OCI-LY1 (cell line): ENCODE measurements around the gene ABHD16A.

ENCODE experiments used
- H2AFZ ChIP-seq: fragments of 200-600 bp; sonication (generic), shearing (Covaris generic); 2 replicates; pipeline ENCODE4 v1.6.0; 2014; ENCODE audit warnings: antibody characterized with exemption, mild to moderate bottlenecking, low read length
- H3F3A ChIP-seq: fragments of 200-600 bp; sonication (generic), shearing (Covaris generic); 2 replicates; pipeline ENCODE4 v1.6.0; 2014; ENCODE audit warnings: mild to moderate bottlenecking, antibody characterized with exemption, low read length, moderate library complexity; ENCODE audit not compliant: insufficient read depth
- H3K27ac ChIP-seq: fragments of 200-600 bp; sonication (generic); 2 replicates; pipeline ENCODE4 v1.5.1; 2014; ENCODE audit warnings: low read length, mixed run types, mild to moderate bottlenecking, low read depth; ENCODE audit not compliant: poor library complexity, severe bottlenecking
- H3K27me3 ChIP-seq: fragments of 200-600 bp; sonication (generic); 2 replicates; pipeline ENCODE4 v1.6.0; 2014; ENCODE audit warnings: antibody characterized with exemption, mild to moderate bottlenecking, low read length, moderate library complexity; ENCODE audit not compliant: insufficient read depth
- H3K36me3 ChIP-seq: fragments of 200-600 bp; sonication (generic); 2 replicates; pipeline ENCODE4 v1.6.1; 2014; ENCODE audit warnings: mild to moderate bottlenecking, antibody characterized with exemption, low read length, moderate library complexity, mixed read lengths; ENCODE audit not compliant: insufficient read depth
- H3K4me1 ChIP-seq: fragments of 200-600 bp; sonication (generic); 2 replicates; pipeline ENCODE4 v1.5.1; 2014; ENCODE audit warnings: mild to moderate bottlenecking, low read length, moderate library complexity; ENCODE audit not compliant: insufficient read depth, severe bottlenecking
- H3K4me2 ChIP-seq: fragments of 200-600 bp; sonication (generic), shearing (Covaris generic); 2 replicates; pipeline ENCODE4 v1.6.1; 2014; ENCODE audit warnings: low read length
- H3K4me3 ChIP-seq: fragments of 200-600 bp; sonication (generic); 2 replicates; pipeline ENCODE4 v1.5.1; 2014; ENCODE audit warnings: low read length, low read depth, mild to moderate bottlenecking, mixed read lengths; ENCODE audit not compliant: poor library complexity, severe bottlenecking
- H3K79me2 ChIP-seq: fragments of 200-600 bp; shearing (Covaris generic); 2 replicates; pipeline ENCODE4 v1.6.1; 2016; ENCODE audit warnings: mixed run types, low read length, mixed read lengths; ENCODE audit not compliant: insufficient read depth
- H3K9ac ChIP-seq: fragments of 200-600 bp; sonication (generic), shearing (Covaris generic); 2 replicates; pipeline ENCODE4 v1.6.1; 2014; ENCODE audit warnings: mild to moderate bottlenecking, low read length, mixed read lengths
- H3K9me2 ChIP-seq: fragments of 200-600 bp; sonication (generic), shearing (Covaris generic); 2 replicates; pipeline ENCODE4 v1.6.1; 2014; ENCODE audit warnings: low read depth, mild to moderate bottlenecking, low read length, mixed read lengths
- H3K9me3 ChIP-seq: fragments of 200-600 bp; shearing (Covaris generic); 2 replicates; pipeline ENCODE4 v1.6.1; 2014; ENCODE audit warnings: low read length, mixed read lengths
- H4K20me1 ChIP-seq: fragments of 200-600 bp; sonication (generic), shearing (Covaris generic); 2 replicates; pipeline ENCODE4 v1.6.0; 2016; ENCODE audit warnings: mild to moderate bottlenecking, low read length; ENCODE audit not compliant: insufficient read depth
- EZH2 ChIP-seq: fragments of 200-600 bp; sonication (generic), shearing (Covaris generic); IDR thresholded peaks from 2 replicates; pipeline ENCODE4 v1.8.0; 2017; ENCODE audit warnings: borderline replicate concordance, mixed run types, mild to moderate bottlenecking, antibody characterized with exemption, low read length, moderate library complexity, mixed read lengths
- TF ChIP-seq, protein P1 (sequence below): fragments of 200-600 bp; sonication (generic), shearing (Covaris generic); IDR thresholded peaks from 2 replicates; pipeline ENCODE4 v1.5.1; 2017; ENCODE audit warnings: mild to moderate bottlenecking, antibody characterized with exemption, low read length, moderate library complexity, mixed read lengths

ABHD16A gene

DNA sequence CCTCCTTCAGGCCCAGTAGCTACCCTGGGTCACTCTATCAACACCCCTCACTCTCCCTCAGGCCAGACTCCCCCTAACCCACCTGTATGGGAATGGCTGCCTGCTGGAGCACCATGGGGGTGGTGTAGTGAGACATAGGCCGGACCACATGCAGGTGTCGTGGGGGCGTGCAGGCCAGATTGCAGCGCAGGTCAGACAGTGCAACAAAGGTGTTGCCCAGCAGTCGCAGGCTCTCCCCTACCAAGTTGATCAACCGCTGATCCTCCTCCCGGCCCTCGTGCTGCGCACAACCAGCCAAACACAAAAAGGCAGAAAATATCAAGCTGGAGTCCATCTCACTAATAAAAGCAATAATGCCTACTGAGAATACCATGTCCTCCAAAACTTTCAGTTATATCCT, 57.8 kb downstream of the ABHD16A start:
- no peaks in the 10 kb centered on the region for H3F3A ChIP-seq
- H3K4me1 ChIP-seq, result no peaks in the 10 kb centered on the region
- H4K20me1 ChIP-seq, result no peaks in the 10 kb centered on the region
- TF ChIP-seq EZH2, result no peak
- TF ChIP-seq, protein P1, sequence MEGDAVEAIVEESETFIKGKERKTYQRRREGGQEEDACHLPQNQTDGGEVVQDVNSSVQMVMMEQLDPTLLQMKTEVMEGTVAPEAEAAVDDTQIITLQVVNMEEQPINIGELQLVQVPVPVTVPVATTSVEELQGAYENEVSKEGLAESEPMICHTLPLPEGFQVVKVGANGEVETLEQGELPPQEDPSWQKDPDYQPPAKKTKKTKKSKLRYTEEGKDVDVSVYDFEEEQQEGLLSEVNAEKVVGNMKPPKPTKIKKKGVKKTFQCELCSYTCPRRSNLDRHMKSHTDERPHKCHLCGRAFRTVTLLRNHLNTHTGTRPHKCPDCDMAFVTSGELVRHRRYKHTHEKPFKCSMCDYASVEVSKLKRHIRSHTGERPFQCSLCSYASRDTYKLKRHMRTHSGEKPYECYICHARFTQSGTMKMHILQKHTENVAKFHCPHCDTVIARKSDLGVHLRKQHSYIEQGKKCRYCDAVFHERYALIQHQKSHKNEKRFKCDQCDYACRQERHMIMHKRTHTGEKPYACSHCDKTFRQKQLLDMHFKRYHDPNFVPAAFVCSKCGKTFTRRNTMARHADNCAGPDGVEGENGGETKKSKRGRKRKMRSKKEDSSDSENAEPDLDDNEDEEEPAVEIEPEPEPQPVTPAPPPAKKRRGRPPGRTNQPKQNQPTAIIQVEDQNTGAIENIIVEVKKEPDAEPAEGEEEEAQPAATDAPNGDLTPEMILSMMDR, result no peak
- H3K79me2 ChIP-seq, result no peaks in the 10 kb centered on the region
- no peak overlapping the region for H3K4me3 ChIP-seq
- H3K27ac ChIP-seq, result no peak overlapping the region
- no peak overlapping the region for H3K9ac ChIP-seq
- H3K36me3 ChIP-seq, result peaks cover 84% of the 10 kb centered on the region
- H2AFZ ChIP-seq, result no peak overlapping the region
- no peak overlapping the region for H3K4me2 ChIP-seq
- H3K9me2 ChIP-seq, result no peaks in the 10 kb centered on the region
- H3K9me3 ChIP-seq, result no peaks in the 10 kb centered on the region
- no peaks in the 10 kb centered on the region for H3K27me3 ChIP-seq

DNA sequence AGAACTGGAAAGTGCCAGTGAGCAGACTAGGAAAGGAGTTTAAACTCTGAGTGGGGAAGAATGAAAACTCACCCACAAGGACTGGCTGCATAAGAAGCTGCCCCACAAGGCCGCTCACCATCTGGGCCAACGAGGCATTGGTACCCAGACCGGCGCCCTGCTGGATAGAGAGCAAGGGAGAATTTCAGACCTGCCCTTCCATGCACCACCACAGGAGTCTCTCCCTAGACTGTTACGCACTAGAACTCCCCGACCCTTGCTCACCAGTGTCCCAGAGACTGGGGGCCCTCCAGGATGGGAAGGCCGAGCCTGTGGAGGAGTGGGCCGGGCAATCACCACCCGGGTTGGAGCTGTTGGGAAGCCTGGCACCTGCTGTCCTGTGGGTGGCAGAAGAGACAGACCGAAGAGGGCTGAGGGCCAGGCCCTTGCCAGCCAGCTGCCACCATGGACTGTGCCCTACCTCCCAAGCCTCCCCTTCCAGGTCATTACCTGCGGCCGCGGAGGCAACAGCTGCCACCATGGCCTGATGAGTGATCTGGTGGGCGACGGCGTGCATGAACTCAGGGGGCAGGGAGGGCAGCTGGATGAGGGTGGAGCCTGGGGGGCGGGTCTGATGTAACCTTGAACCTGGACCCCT, 59.2 kb downstream of the ABHD16A start:
- H3K4me1 ChIP-seq, result no peaks in the 10 kb centered on the region
- H3K9me3 ChIP-seq, result no peaks in the 10 kb centered on the region
- H3K27me3 ChIP-seq, result no peaks in the 10 kb centered on the region
- no peak overlapping the region for H3K4me3 ChIP-seq
- H3K79me2 ChIP-seq, result no peaks in the 10 kb centered on the region
- H3K4me2 ChIP-seq, result no peak overlapping the region
- H3F3A ChIP-seq, result no peaks in the 10 kb centered on the region
- H3K9ac ChIP-seq, result no peak overlapping the region
- no peaks in the 10 kb centered on the region for H4K20me1 ChIP-seq
- no peak for TF ChIP-seq EZH2
- TF ChIP-seq, protein P1, result no peak
- H2AFZ ChIP-seq, result no peak overlapping the region
- H3K27ac ChIP-seq, result no peak overlapping the region
- peaks cover 93% of the 10 kb centered on the region for H3K36me3 ChIP-seq
- no peaks in the 10 kb centered on the region for H3K9me2 ChIP-seq

DNA sequence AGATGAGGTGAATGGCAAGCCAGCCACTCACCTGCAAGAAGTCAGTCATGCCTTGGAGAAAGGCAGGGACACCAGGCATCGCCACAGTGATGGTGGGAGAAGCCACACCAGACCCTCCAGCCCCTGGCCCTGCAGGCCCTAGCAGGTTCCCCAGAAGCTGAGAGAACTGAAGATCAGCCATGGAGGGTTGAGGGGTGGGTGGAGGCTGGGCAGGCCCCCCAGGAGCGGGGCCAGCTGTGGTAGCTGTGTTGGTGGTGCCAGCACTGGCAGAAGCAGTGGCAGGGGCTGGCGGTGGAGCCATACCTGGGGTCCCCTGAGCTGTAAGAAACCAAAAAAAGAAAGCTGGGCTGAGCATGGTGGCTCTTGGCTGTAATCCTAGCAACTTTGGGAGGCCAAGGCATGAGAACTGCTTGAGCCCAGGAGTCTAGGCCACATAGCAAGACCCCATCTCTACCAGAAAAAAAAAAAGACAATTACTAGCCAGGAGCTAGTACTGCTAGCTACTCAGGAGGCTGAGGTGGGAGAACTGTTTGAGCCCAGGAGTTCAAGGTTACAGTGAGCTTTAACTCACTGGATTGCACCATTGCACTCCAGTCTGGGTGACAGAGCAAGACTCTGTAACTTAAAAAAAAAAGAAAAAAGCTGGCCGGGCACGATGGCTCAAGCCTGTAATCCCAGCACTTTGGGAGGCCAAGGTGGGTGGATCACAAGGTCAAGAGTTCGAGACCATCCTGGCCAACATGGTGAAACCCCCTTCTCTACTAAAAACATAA, 60.1 kb downstream of the ABHD16A start:
- no peak overlapping the region for H3K4me2 ChIP-seq
- H3K9me3 ChIP-seq, result no peaks in the 10 kb centered on the region
- H3K9ac ChIP-seq, result no peak overlapping the region
- no peaks in the 10 kb centered on the region for H3K79me2 ChIP-seq
- H3K36me3 ChIP-seq, result peaks cover 93% of the 10 kb centered on the region
- TF ChIP-seq EZH2, result no peak
- TF ChIP-seq, protein P1, result no peak
- no peak overlapping the region for H3K27ac ChIP-seq
- H2AFZ ChIP-seq, result no peak overlapping the region
- H3K27me3 ChIP-seq, result no peaks in the 10 kb centered on the region
- H3F3A ChIP-seq, result no peaks in the 10 kb centered on the region
- no peaks in the 10 kb centered on the region for H3K9me2 ChIP-seq
- H4K20me1 ChIP-seq, result no peaks in the 10 kb centered on the region
- H3K4me3 ChIP-seq, result no peak overlapping the region
- no peaks in the 10 kb centered on the region for H3K4me1 ChIP-seq
